22Rv1 (cell line): Measurements from ENCODE around the gene OR1J2.

Experiments used
- H3K27ac ChIP-seq: fragments of 450-650 bp; 2 replicates; pipeline ENCODE4 v1.5.1; 2017
- ZFX ChIP-seq: fragments of 450-650 bp; IDR thresholded peaks from 2 replicates; pipeline ENCODE4 v1.6.1; 2017; ENCODE audit warnings: antibody characterized with exemption, borderline replicate concordance
- TF ChIP-seq, protein P1 (sequence below): fragments of 450-650 bp; IDR thresholded peaks from 2 replicates; pipeline ENCODE4 v1.5.1; 2017; ENCODE audit warnings: mild to moderate bottlenecking

The OR1J2 gene

DNA sequence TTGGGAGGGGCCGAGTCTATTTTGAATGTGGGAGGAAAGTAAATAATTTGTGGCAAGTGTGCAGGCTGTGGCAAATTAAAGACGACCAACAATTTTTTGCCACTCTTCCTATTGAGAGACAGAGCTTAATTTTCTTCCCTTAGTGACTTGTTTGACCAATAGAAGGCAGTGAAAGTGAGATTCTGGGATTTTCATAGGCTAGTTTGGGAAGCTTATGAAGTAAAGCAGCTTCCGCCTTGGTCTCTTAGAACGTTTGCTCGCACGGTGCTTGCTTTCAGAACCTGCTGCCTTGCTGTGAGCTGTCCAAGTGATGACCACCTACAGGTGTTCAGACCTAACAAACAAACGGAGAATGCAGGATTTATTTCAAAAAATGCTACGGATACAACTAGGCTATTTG, 35.6 kb downstream of the OR1J2 start:
- H3K27ac ChIP-seq: no peak overlapping the region
- TF ChIP-seq ZFX: no peak
- TF ChIP-seq, protein P1, sequence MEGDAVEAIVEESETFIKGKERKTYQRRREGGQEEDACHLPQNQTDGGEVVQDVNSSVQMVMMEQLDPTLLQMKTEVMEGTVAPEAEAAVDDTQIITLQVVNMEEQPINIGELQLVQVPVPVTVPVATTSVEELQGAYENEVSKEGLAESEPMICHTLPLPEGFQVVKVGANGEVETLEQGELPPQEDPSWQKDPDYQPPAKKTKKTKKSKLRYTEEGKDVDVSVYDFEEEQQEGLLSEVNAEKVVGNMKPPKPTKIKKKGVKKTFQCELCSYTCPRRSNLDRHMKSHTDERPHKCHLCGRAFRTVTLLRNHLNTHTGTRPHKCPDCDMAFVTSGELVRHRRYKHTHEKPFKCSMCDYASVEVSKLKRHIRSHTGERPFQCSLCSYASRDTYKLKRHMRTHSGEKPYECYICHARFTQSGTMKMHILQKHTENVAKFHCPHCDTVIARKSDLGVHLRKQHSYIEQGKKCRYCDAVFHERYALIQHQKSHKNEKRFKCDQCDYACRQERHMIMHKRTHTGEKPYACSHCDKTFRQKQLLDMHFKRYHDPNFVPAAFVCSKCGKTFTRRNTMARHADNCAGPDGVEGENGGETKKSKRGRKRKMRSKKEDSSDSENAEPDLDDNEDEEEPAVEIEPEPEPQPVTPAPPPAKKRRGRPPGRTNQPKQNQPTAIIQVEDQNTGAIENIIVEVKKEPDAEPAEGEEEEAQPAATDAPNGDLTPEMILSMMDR: no peak

DNA sequence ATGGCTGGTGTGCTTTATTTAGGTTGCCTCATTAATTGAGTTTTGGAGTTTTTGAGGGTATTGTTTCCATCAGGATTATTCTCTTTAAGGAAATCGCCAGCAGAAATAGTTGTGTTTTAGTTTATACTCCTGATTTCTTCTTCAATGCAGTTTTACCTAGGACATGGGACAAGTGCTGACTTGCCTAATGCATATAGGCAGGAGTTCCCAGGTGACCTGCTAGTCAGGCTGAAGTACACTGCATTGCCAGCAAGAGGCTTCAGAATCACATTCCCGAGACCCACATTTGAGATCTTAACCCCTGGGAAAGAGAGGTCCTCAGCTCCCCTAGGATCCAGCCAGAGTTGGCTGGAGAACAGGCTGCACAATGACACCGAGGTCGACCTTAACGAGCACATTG, 40.8 kb downstream of the OR1J2 start:
- H3K27ac ChIP-seq: no peak overlapping the region
- TF ChIP-seq, protein P1: no peak
- TF ChIP-seq ZFX: no peak

DNA sequence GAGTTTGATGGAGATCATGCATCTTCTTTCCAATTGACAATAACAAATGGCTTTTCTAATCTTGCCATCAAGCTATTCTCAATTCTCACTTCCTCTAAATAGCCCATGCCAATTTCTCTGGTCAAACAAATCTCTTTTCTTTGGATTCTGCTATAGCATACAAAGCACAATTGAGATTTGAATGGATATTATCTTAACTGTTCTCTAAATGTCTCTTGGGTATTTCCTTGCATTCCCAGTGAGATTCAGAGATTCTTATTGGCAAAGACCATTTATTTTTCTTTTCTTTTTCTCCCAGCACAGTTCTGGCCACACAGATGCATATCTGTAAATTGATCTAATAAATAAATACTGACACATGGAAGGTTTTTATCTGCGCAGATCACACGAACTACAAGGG, 42.2 kb downstream of the OR1J2 start, which contains the start of gene OR1N2:
OR1N2 (plus strand) TSS at position 301 of the 400 bp plus-strand sequence. CDS start 100 bp downstream, outside the sequence.
- TF ChIP-seq, protein P1: no peak
- TF ChIP-seq ZFX: no peak
- no peak within 1 kb of the TSS for H3K27ac ChIP-seq
